ENCODE measurements around the gene SERINC5.

SERINC5 gene

DNA sequence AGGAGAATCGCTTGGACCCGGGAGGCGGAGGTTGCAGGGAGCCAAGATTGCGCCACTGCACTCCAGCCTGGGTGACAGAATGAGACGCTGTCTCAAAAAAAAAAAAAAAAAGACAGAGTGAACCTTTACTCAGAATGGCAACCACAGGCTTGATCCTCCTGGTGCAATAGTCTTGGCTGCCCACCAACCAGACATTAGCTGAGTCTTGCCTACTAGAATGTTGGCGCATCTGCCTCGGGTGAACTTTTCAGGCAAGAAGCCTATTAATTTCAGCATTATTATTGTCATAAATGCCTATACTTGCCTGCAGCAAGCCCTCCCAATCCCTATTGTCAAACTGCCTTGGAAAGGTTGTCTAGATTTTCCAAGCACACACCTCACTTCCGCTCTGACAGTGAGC, 4.2 kb downstream of the SERINC5 start:
- DNase-seq = no peak

DNA sequence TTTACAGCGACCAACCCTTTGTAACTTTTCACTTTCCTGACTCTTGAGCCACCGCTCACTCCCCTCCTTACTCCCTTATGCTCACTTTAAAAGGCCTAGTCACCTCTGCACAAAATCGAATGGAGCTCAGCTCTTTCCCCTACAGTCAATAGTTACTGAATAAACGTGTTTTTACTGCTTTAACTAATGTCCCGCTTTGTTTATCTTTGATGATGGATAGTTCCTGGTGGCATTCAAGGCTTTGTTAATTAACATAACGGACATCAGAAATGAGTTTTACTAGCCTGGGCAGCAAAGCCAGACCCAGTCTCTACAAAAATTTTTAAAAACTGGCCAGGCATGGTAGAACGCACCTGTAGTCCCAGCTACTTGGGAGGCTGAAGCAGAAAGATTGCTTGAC, 5.0 kb downstream of the SERINC5 start:
- no peak for DNase-seq

DNA sequence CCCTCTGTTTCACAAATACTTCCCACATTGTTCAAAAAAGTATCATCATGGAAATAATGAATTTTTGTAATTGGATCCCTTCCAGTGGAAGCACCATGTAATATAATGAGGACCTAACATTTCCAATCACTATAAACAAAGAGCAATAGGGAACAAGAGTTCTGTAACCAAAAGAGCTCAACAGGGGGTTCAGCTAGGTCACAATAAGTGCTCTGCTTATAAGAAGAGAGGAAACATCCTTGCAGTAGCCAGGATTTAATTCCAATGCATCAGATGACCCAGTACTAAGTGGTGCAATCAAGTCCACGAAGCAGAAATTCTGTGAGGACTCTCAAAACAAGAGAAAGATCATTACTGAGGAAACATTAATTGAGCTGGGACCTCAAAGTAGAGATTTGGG, 5.9 kb downstream of the SERINC5 start:
- DNase-seq = no peak

DNA sequence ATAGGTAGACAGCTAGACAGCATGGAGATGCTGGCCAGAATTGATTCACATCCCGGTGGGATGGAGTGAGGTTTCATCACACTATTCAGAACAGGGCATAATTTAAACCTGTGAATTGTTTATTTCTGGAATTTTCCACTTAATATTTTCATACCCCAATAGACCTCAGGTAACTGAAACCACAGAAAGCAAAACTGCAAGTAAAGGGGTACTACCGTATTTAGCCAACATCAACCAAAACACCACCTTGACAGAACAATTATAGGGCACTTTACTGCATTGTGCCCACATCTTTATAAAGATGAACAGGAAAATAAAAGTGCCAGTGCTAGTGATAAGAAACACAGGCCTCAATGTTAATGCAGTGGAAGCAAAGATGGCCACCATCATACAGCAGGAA, 7.5 kb downstream of the SERINC5 start:
- no peak for DNase-seq

DNA sequence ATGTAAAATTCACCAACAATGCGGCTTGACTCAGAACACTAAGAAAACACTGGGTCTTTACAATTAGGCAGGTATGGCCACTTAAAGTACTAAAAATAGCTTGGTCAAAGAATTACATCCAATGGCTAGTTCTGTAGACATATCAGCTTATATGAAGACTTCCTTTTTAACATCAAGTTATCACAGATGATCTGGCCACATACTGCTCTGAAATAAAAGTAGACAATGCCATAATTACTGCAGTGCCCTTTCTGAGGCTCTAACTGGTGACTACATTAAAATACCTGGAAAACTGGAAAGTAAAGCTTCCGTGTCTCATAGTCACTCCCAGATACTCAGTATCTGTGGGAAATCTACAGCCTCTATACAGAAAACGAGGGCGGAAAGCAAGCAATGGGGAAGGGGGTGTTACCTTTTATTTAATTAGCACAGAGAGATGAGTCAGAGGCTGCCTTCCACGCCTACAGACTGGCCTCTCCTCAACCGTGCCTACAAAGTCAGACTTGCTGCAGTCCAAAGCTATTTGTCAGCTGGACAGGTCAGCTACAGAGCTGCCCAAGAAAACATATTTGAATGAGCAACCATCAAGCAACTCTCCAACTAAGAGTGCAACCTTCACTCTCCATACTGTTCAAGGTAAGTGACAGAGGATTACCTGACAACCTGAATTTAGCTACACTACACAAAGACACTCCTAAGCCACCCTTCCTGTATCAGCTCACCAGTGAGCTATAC, 8.7 kb downstream of the SERINC5 start:
- peak; percentile 28 for DNase-seq

DNA sequence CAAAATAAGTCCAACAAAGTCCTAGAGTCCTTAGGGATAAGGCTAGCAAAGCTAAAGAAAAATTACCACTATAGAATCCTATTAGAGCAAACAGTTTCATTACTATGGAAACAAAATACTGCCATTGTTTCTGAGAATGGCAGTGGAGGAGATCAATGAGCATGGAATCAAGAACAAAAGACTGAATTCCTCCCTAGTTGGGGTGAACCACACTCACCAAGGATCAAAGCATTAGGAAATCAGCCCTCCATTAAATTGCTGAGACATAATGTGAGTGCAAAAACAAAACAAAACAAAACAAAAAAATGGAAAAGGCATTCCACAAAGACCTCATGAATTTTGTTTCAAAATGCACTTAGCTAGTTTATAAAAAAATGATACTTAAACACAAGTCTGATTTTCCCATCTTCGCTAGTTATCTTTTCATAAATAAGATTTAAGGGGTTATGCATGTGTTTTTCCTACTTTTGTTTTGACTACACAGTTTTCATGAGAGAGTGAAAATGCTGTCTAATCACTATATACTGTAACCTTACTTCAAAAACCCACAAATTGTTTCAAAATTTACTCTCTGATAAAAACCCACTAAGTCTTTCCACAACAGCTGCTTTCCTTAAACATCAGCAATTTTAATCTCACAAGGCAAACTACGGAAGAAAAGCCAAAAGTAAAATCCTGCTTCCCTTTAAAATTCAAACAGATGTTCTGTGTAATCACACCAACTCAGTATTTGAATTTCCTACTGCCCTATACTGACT, 9.7 kb downstream of the SERINC5 start:
- DNase-seq = no peak

DNA sequence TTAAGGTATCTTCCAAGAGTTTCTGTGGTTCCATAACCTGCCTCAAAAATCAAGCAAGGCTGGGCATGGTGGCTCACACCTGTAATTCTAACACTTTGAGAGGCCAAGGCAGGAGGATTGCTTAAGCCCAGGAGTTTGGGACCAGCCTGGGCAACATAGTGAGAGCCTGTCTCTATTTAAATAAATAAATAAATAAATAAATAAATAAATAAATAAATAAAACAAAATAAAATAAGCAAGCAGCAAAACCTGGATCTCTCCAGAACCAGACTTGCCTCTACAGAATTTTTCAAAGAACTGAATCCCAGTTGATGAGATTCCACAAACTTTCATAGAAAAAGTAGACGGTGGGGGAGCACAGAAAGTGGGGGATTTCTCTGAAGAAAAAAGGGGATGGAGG, 12.3 kb downstream of the SERINC5 start:
- DNase-seq = no peak

DNA sequence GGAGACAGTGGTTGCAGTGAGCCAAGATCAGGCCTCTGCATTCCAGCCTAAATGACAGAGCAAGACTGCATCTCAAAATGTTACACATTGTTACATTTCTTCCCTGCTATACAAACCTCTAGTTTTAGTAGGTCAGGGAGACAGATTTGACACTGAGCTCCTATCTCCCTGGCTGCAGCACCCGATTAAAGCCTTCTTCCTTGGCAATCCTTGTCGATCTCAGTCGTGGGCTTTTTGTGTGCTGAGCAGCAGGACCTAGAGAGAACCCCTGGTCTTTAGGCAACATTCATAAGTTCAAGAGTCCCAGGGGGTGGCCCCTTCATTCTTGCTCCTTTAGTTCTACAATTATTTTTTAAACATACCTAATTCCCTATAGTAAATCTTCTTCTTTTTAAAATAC, 13.0 kb downstream of the SERINC5 start:
- no peak for DNase-seq

DNA sequence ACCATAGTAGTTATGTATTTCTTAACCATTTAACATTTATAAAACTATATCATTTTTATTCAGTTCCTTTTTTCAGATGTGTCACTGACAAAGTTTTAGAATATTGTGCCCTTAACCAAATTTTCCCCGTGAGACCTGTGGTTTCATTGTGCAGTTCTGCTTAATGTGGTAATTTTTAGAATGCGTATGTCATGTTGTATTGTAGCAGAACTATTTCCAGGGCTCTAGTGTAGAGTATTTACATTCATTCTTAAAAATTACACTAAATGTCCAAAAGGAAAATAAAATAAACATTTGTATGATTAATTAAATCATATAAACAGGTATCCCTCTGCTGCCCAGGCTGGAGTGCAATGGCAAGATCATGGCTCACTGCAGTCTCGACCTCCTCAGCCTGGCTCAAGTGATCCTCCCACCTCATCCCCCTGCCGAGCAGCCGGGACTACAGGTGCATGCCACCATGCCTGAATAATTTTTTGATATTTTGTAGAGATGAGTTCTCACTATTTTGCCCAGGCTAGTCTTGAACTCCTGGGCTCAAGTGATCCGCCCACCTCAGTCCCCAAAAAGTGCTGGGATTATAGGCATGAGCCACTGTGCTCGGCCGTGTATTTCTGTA, 15.4 kb downstream of the SERINC5 start:
- no peak for DNase-seq

DNA sequence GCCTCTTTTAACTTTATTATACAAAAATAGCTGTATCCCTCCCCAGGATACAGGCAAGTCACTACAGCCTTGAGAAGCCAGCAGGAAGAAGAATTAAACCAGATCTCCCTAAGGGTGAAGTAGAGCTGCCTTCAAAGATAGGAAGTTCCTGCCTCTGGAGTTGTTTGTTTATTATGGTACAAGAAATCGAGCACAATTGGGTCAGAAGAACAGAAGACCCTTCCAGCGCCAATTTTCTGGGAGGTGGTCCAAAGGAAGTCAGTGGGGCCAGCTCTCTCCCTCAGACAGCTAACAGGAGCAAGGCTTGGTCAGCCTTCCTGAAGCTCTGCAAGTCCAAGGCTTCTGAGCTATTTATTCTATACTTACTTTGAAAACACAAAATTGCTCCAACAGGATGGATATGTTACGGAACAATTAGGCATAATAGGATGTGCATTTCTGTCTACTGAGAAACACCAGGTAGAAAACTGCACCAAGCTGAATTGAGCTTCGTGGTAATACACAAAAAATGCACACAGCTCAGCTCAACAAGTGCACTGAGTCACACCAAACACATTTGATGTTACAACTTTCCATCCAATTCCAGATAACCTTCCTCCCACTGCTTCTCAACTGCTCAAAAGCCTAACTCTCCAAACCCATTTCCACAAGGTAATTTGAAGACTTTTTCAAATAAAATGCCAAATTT, 16.0 kb downstream of the SERINC5 start:
- no peak for DNase-seq

DNA sequence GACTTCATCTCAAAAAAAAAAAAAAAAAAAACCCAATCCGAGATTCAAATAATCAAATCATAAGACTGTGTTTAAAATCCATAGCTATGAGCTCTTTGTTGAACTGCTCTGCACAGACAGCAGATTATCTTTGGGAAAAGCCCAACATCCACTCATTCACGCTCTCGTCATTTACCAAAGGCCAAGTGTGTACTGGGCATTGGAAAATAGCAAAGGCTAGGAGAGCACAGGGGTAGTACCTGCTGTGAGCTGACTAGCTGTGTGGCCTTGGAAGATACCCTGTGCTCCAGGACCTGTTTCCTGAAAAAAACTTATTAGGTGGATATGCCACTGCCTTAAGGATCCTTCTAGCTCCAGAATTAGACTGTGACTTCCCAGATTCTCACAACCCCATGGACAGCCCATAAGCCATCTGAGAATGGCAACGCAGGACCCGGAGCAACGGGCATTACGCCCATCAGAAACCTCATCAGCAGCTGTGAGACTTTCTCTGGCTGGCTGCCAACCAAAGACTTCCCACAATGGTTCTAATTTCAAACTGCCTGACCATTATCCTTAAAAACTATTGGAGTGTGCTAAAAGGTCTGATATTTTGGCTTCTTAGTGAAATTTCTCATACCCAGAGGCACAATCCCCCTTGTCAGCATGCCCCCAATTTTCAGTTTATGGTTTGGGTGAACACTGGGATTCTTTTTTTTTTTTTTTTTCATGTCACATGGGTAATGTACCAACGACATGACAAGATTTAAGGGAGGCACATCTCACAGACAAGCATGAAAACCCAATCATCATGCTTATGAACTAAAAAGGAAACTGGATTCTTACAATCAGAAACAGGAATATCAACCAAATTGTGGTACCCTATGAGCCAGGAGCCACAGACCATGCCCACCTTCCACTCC, 16.8 kb downstream of the SERINC5 start:
- DNase-seq = no peak

DNA sequence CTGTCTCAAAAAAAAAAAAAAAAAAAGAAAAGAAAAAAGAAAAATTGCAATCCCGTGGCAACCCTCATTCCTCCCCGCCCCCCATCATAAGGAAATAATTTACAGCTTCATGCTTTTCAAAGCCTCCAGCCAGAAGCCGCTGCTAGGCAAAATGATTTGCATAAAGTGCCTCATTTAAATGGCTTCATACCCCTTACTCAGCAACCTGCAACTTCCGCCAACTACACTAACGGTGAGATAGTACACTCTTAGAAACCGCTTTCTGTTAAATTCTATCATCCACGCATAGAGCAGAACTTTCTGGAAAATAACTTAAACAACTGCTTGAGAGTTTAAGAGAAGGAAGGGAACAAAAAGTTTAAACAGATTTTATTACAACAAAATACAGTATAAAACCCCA, 17.8 kb downstream of the SERINC5 start:
- no peak for DNase-seq

DNA sequence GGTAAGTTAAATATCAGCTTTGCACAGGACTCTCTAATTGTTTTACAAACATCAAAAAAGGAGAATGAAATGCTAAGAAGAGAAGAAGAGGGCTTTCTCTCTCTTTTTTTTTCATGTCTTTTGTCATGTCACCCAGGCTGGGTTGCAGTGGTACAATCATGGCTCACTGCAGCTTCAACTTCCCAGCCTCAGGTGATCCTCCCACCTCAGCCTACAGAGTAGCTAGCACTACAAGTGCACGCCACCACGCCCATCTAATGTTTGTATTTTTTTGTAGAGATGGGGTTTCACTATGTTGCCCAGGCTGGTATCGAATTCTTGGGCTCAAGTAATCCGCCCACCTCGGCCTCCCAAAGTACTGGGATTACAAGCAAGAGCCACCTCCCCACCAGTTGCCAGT, 18.6 kb downstream of the SERINC5 start:
- DNase-seq = no peak

DNA sequence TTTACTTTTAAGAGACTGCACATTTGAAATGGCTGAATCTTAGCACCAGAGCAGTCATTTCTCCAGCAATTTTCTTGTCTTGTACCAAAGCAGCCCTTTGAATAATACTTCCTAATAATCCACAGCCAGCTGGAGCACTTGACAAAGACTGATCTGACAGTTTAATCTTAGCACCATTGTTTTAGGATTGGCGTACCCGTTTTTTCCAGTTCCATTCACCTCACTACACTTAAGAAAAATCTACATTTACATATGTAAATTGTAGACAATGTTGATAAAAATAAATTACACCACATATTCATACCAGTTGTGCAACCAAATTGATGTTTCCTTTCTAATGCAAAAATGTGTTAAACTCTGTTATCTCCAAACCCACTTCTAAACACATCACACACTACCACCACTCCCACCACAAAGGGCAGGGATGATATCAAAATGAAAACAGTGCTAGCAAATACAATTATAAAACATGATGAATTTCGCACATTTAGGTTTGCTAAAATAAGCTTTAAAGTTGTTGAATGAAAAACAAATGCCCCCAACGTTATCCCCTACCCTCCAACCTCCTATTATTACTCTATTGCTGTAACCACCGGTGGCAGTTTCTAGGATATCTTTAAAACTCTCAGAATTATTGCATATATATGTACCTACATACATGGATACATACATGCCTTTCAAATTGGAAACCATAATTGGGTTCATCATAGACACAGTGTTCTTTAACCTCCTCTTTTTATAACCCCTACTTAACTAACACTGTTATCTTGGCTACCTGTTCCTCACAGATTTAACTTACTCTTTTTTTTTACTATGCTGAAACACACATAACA, 21.5 kb downstream of the SERINC5 start:
- no peak for DNase-seq

DNA sequence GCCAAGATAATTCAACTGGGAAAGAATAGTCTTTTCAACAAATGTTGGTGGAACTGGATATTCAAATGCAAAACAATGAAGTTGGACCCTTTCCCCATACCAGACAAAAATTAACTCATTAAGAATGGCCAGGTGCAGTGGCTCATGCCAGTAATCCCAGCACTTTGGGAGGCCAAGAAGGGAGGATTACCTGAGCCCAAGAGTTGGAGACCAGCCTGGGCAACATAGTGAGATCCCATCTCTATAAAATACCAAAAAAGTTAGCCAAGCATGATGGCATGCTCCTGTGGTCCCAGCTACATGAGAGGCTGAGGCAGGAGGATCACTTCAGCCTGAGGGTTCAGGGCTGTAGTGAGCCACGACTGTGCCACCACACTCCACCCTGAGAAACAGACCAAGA, 24.2 kb downstream of the SERINC5 start:
- no peak for DNase-seq

DNA sequence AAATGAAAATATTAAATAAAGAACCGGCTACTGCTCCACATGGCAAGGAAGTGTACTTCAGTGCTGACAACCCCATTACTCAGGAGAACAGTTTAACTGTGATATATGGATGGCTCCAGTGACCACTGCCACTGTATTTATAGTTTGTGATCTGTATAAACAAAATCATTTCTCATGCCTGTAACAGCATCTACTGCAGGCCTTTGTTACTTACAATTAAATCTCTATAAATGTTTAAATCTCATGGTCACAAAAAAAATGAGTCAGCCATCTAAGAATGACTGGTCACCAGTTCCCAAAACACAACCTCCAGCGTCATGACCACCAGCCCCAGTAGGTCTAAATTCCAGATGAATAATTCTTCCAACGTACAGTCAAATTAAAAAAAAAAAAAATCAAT, 24.6 kb downstream of the SERINC5 start:
- DNase-seq = no peak

DNA sequence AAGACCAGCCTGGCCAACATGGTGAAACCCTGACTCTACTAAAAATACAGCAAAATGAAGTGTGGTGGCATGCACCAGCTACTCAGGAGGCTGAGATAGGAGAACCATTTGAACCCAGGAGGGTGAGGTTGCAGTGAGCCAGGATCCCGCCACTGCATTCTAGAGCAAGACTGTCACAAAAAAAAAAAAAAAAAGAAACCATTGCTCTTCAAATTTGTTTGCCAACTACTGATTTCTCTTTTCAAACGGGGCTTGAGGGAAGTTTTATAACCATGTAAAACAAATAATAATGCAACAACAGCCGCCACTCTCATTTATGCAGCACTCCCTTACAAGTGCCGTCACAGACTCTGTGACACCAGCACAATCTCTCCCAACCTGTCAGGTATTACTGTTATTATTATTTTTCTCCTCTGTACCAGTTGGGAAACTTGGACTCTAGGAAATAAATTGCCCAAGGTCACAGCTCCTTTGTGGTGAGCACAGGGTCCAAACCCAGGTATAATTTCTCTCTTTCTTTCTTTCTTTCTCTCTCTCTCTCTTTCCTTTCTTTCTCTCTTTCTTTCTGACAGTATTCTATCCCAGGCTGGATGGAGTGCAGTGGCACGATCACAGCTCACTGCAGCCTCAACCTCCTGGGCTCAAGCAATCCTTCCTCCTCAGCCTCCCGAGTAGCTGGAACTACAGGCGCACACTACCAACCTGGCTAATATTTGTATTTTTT, 25.4 kb downstream of the SERINC5 start:
- DNase-seq = no peak

DNA sequence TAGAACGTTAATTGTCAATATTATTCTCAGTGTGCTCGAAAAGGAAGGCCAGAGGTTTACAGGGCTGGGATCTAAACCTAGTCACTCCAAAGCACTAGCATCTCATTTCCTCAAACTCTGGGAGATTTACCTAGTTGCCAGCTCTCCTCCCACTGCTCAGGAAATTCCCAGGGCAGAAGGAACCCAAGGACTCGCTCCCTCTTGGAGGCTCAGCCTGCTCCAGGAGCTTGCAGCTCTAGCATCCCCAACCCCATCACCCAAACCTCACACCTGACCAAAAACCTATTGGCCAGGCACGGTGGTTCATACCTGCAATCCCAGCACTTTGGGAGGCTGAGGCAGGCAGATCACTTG, 26.0 kb downstream of the SERINC5 start:
- no peak for DNase-seq

DNA sequence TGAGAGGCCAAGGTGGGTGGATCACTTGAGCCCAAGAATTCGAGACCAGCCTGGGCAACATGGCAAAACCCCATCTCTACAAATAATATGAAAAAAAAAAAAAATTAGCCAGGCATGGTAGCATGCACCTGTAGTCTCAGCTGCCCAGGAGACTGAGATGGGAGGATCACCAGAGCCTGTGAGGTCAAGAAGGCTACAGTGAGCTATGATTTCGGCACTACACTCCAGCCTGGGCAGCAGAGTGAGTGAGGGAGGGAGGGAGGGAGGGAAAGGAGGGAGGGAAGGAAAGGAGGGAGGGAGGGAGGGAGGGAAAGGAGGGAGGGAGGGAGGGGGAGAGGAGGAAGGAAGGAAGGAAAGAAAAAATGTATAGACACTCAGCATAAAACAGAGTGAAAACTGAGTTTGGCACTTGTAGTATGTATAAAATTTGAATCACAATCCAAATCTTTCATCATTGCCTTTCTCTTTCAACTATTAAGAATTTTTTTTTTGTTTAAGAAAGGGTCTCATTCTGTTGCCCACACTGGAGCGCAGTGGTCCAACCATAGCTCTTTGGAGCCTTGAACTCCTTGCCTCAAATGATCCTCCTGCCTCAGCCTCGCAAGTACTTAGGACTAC, 27.8 kb downstream of the SERINC5 start:
- DNase-seq = no peak

DNA sequence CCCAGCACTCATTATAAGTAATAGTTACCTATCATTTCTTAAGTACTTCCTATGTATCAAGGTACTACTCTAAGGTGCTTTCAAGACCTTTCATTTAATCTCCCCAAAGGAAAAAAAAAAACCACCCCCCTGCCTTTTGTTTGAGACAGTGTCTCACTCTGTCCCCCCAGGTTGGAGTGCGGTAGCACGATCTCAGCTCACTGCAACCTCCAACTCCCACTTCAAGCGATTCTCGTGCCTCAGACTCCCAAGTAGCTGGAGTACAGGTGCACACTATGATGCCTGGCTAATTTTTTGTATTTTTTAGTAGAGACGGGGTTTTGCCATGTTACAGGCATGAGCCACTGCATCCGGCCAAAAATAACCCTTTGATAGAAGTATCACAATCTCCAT, 29.9 kb downstream of the SERINC5 start:
- DNase-seq = no peak

All from activated CD4-positive, alpha-beta T cell treated with anti-CD3 and anti-CD28 coated beads for 1 hour (primary cell).